Gastrocnemius medialis (tissue), 4 donors: ENCODE data around the gene RBMS3. TPM values are rescaled to one million over a fixed set of nuclear protein-coding genes. Genes with fewer than 3 reads are reported as not detected.

ENCODE experiments used
- ATAC-seq, 2 donors: fragments of 150-250 bp; one replicate each; pipeline ENCODE4 v1.9.1; 2016
- DNase-seq, 2 donors: peaks; one replicate each; pipeline ENCODE4 v3.0.0-alpha.2; 2019
- H3K27ac ChIP-seq, 4 donors: fragments of 200-600 bp; sonication (generic); 1 replicate in 1 of 4; 2 replicates in 3 of 4; pipeline ENCODE4 v1.5.1; 2016 to 2018; ENCODE audit warnings: mild to moderate bottlenecking in 2 of 4, moderate library complexity in 1 of 4
- H3K27me3 ChIP-seq, 3 donors: fragments of 200-600 bp; sonication (generic) in 2 of 3; 1 replicate in 1 of 3; 2 replicates in 2 of 3; pipeline versions ENCODE4 v1.5.1 to v1.6.0; 2016 to 2019; ENCODE audit warnings: mild to moderate bottlenecking in 1 of 3, moderate library complexity in 1 of 3
- H3K36me3 ChIP-seq, 2 donors: fragments of 200-600 bp; sonication (generic) in 1 of 2; one replicate each; pipeline ENCODE4 v1.5.1; 2017 to 2018
- H3K4me1 ChIP-seq, 2 donors: fragments of 200-600 bp; sonication (generic) in 1 of 2; one replicate each; pipeline ENCODE4 v1.5.1; 2016 to 2017; ENCODE audit warnings: mild to moderate bottlenecking in 2 of 2
- H3K4me3 ChIP-seq, 4 donors: fragments of 200-600 bp; sonication (generic) in 3 of 4; 1 replicate in 1 of 4; 2 replicates in 3 of 4; pipeline ENCODE4 v1.5.1; 2016 to 2019; ENCODE audit warnings: mild to moderate bottlenecking in 2 of 4
- H3K9me3 ChIP-seq, 3 donors: fragments of 200-600 bp; sonication (generic) in 2 of 3; 1 replicate in 1 of 3; 2 replicates in 2 of 3; pipeline ENCODE4 v1.5.1; 2016 to 2019
- CTCF ChIP-seq, 5 experiments: fragments of 450-650 bp in 3 of 5; fragments of 200-600 bp in 2 of 5; sonication (generic) in 2 of 5; IDR thresholded peaks in 4 of 5; conservative IDR thresholded peaks in 1 of 5; 1 replicate in 4 of 5; 2 replicates in 1 of 5; pipeline ENCODE4 v1.5.1; 2016 to 2019; ENCODE audit warnings: antibody characterized with exemption in 5 of 5, mild to moderate bottlenecking in 3 of 5, moderate library complexity in 3 of 5
- POLR2A ChIP-seq, 2 donors: fragments of 450-650 bp; IDR thresholded peaks; one replicate each; pipeline ENCODE4 v1.6.1; 2017; ENCODE audit warnings: antibody characterized with exemption in 2 of 2, mild to moderate bottlenecking in 2 of 2, moderate library complexity in 2 of 2
- in situ Hi-C, 4 donors: fragments of 200-750 bp; cut with MboI; loops; one replicate each; pipeline versions ENCODE4 v1.15.0 to v1.8.0; 2017; ENCODE audit warnings: low sequenced_read_pairs in 4 of 4
- intact Hi-C: fragments of 100-400 bp; cut with DNase I; formaldehyde crosslinking; loops from one replicate; pipeline ENCODE4 v1.15.1; 2023; ENCODE audit warnings: low total_unique reads
- total RNA-seq, 4 donors: library from RNA; depleted of rRNA; stranded (reverse); fragments of >200 nt; gene quantifications; one replicate each; pipeline versions ENCODE4 v1.1.0 to v1.2.3, GENCODE V29; 2016

Gene RBMS3
- total RNA-seq, 4 donors from 2014 or later, result 16.1 to 38.8 (median 22.7) TPM

- TF ChIP-seq CTCF (IDR thresholded peaks at IDR 0.05 in 4 of 5, conservative IDR thresholded peaks at IDR 0.05 in 1 of 5) (no peak), POLR2A (IDR thresholded peaks at IDR 0.05) (no peak)
- ATAC-seq (no peak), DNase-seq (no peak)
- no peaks in the 10 kb centered on the region for H3K36me3 ChIP-seq
- intact Hi-C loops (no loop called here), in situ Hi-C loops (no loop called here)
- H3K27ac ChIP-seq, result no peak overlapping the region
- H3K27me3 ChIP-seq, result no peaks in the 10 kb centered on the region
- no peak overlapping the region for H3K4me3 ChIP-seq
- peaks cover 0 to 27% of the 10 kb centered on the region in 2 donors for H3K4me1 ChIP-seq
- no peaks in the 10 kb centered on the region for H3K9me3 ChIP-seq
Measured at GRCh38 chr3:29240887-29241286, 40.0 kb upstream of the RBMS3 start.

- DNase-seq (no peak), ATAC-seq (no peak)
- TF ChIP-seq CTCF (IDR thresholded peaks at IDR 0.05 in 4 of 5, conservative IDR thresholded peaks at IDR 0.05 in 1 of 5) (no peak), POLR2A (IDR thresholded peaks at IDR 0.05) (no peak)
- no peaks in the 10 kb centered on the region for H3K36me3 ChIP-seq
- H3K9me3 ChIP-seq, result no peaks in the 10 kb centered on the region
- intact Hi-C loops, result no loop called here
- no peak overlapping the region for H3K27ac ChIP-seq
- H3K4me3 ChIP-seq, result no peak overlapping the region
- H3K27me3 ChIP-seq, result no peaks in the 10 kb centered on the region
- in situ Hi-C loops, result no loop called here
- H3K4me1 ChIP-seq, result peaks cover 0 to 31% of the 10 kb centered on the region in 2 donors
Measured at GRCh38 chr3:29241855-29242254, 39.0 kb upstream of the RBMS3 start.

GRCh38 chr3:29242296-29242695, 38.6 kb upstream of the RBMS3 start:
- in situ Hi-C loops, result no loop called here
- Histone ChIP-seq H3K27ac (no peak overlapping the region), H3K4me1 (peaks cover 3 to 35% of the 10 kb centered on the region in 2 donors), H3K27me3 (no peaks in the 10 kb centered on the region), H3K4me3 (no peak overlapping the region), H3K36me3 (no peaks in the 10 kb centered on the region), H3K9me3 (no peaks in the 10 kb centered on the region)
- ATAC-seq, result no peak
- intact Hi-C loops, result no loop called here
- TF ChIP-seq CTCF (IDR thresholded peaks at IDR 0.05 in 4 of 5, conservative IDR thresholded peaks at IDR 0.05 in 1 of 5), result no peak
- DNase-seq, result no peak

- H3K4me3 ChIP-seq, result no peak overlapping the region
- intact Hi-C loops (no loop called here), in situ Hi-C loops (no loop called here)
- TF ChIP-seq CTCF (IDR thresholded peaks at IDR 0.05 in 4 of 5, conservative IDR thresholded peaks at IDR 0.05 in 1 of 5), result no peak
- TF ChIP-seq POLR2A (IDR thresholded peaks at IDR 0.05), result no peak
- H3K36me3 ChIP-seq, result no peaks in the 10 kb centered on the region
- peaks cover 6 to 31% of the 10 kb centered on the region in 2 donors for H3K4me1 ChIP-seq
- DNase-seq (no peak), ATAC-seq (peak; percentile 78 to 89)
- no peak overlapping the region for H3K27ac ChIP-seq
- no peaks in the 10 kb centered on the region for H3K27me3 ChIP-seq
- no peaks in the 10 kb centered on the region for H3K9me3 ChIP-seq
Measured at GRCh38 chr3:29245441-29245840, 35.4 kb upstream of the RBMS3 start.

- intact Hi-C loops, result no loop called here
- no peak for DNase-seq
- no peak overlapping the region for H3K4me3 ChIP-seq
- TF ChIP-seq CTCF (IDR thresholded peaks at IDR 0.05 in 4 of 5, conservative IDR thresholded peaks at IDR 0.05 in 1 of 5) (no peak), POLR2A (IDR thresholded peaks at IDR 0.05) (no peak)
- no peaks in the 10 kb centered on the region for H3K36me3 ChIP-seq
- H3K27ac ChIP-seq, result no peak overlapping the region
- in situ Hi-C loops, result no loop called here
- no peaks in the 10 kb centered on the region for H3K27me3 ChIP-seq
- ATAC-seq, result peak in 1 of 2 donors; percentile 61
- H3K9me3 ChIP-seq, result no peaks in the 10 kb centered on the region
- peaks cover 6 to 26% of the 10 kb centered on the region in 2 donors for H3K4me1 ChIP-seq
Measured at GRCh38 chr3:29247088-29247745, 33.7 kb upstream of the RBMS3 start.
